AG04449 (cell line): ENCODE data around the gene USP12.

Source experiments
- CTCF ChIA-PET: fragments of 350-600 bp; formaldehyde crosslinking; extraction: SDS; loops from one replicate; lab custom pipeline; 2021; ENCODE audit warnings: antibody characterized with exemption; lab: Yijun Ruan, JAX
- POLR2A ChIA-PET: fragments of 400-600, 350-600 bp; formaldehyde crosslinking; extraction: SDS; loops from one replicate; lab custom pipeline; 2020; ENCODE audit warnings: antibody characterized with exemption, inconsistent platforms; lab: Yijun Ruan, JAX
- DNase-seq: peaks from one replicate; pipeline ENCODE4 v3.0.0-alpha.2; 2010; ENCODE audit warnings: low read depth, low spot score
- H3K4me3 ChIP-seq: 2 replicates; pipeline ENCODE4 v1.5.1; 2011; ENCODE audit warnings: low read depth, mild to moderate bottlenecking, control low read depth, low read length
- CTCF ChIP-seq: IDR thresholded peaks from one replicate; pipeline ENCODE4 v1.5.1; 2011; ENCODE audit warnings: mild to moderate bottlenecking, moderate library complexity, low read length, control low read depth, inconsistent platforms; ENCODE audit not compliant: insufficient read depth; ENCODE audit errors: missing control alignments

USP12 gene

GRCh38 chr13:27040826-27041108 is 130.8 kb downstream of the USP12 start:
- no peak for DNase-seq
- no peak for TF ChIP-seq CTCF
- POLR2A ChIA-PET, result no interaction called here
- CTCF ChIA-PET, result no interaction called here
- no peak overlapping the region for H3K4me3 ChIP-seq

- POLR2A ChIA-PET, result no interaction called here
- CTCF ChIA-PET, result no interaction called here
- no peak overlapping the region for H3K4me3 ChIP-seq
- DNase-seq, result no peak
- TF ChIP-seq CTCF, result no peak
Observed at GRCh38 chr13:27039171-27039701, 132.4 kb downstream of the USP12 start.

- peak; percentile 34 for DNase-seq
- ChIA-PET CTCF (no interaction called here), POLR2A (no interaction called here)
- H3K4me3 ChIP-seq, result no peak overlapping the region
- no peak for TF ChIP-seq CTCF
Observed at GRCh38 chr13:27038323-27038722, 133.3 kb downstream of the USP12 start.

- POLR2A ChIA-PET, result interaction anchor here (0.6 kb wide), 1 partner anchor 89 kb away, joined by 4 read pairs; no protein-coding TSS in a partner anchor
- TF ChIP-seq CTCF, result no peak
- no peak overlapping the region for H3K4me3 ChIP-seq
- CTCF ChIA-PET, result interaction anchor here (1.1 kb wide), 1 partner anchor 16 kb away, joined by 3 read pairs; no protein-coding TSS in a partner anchor
- DNase-seq, result no peak
Observed at GRCh38 chr13:27037571-27037970, 134.0 kb downstream of the USP12 start.

- ChIA-PET CTCF (interaction anchor here (1.1 to 1.7 kb wide), 2 partner anchors 10 to 17 kb away, joined by 3 to 5 read pairs; no protein-coding TSS in a partner anchor), POLR2A (interaction anchor here (0.6 kb wide), 1 partner anchor 89 kb away, joined by 4 read pairs; no protein-coding TSS in a partner anchor)
- no peak for TF ChIP-seq CTCF
- DNase-seq, result no peak
- H3K4me3 ChIP-seq, result no peak overlapping the region
Observed at GRCh38 chr13:27037171-27037570, 134.4 kb downstream of the USP12 start.

GRCh38 chr13:27036236-27036981 is 135.2 kb downstream of the USP12 start:
- no peak overlapping the region for H3K4me3 ChIP-seq
- TF ChIP-seq CTCF, result no peak
- DNase-seq, result no peak
- ChIA-PET CTCF (interaction anchor here (1.1 to 1.7 kb wide), 2 partner anchors 9 to 18 kb away, joined by 3 to 5 read pairs; no protein-coding TSS in a partner anchor), POLR2A (interaction anchor here (0.6 to 1.0 kb wide), 2 partner anchors 18 to 90 kb away, joined by 3 to 4 read pairs; no protein-coding TSS in a partner anchor)
